ENCODE results near the gene SUGT1. TPM values are rescaled to one million over a fixed set of nuclear protein-coding genes. Genes with fewer than 3 reads are reported as not detected.

Gene SUGT1
- total RNA-seq, 1 experiment from 2014 or later: 132 TPM

DNA sequence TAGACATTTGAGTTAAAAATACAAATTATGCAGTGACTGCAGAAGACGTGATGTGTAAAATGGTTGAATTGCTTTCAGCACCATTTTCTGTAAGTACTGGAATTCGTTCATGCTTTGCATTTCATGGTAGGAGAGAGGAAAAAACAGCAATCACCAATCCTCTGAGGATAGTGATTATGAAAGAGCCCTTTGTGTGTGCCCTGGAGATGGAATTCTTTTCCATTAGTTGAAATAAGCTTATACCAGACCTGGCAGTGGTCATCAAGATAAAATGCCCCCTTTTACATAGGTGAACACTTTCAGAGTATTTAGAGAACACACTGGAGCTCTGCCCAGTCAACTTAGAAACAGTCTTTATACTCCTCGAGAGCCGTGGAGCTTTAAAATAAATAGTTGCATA lies 85.3 kb downstream of the SUGT1 start:
- Histone ChIP-seq H3K9me3 (ENCODE audit: low read depth, low read length, poor library complexity, severe bottlenecking) (no peaks in the 10 kb centered on the region), H3K27me3 (replicated peaks; ENCODE audit: insufficient read depth, low read depth, low read length, poor library complexity) (peaks cover 20% of the 10 kb centered on the region), H3K4me3 (ENCODE audit: low read depth, low read length, poor library complexity, severe bottlenecking) (no peak overlapping the region), H3K4me1 (ENCODE audit: insufficient read depth, low read length, poor library complexity, severe bottlenecking) (peaks cover 10% of the 10 kb centered on the region), H3K27ac (ENCODE audit: low read depth, low read length, poor library complexity, severe bottlenecking) (no peak overlapping the region), H3K36me3 (ENCODE audit: insufficient read depth, low read length, poor library complexity, severe bottlenecking) (no peaks in the 10 kb centered on the region)
- TF ChIP-seq, protein P1, sequence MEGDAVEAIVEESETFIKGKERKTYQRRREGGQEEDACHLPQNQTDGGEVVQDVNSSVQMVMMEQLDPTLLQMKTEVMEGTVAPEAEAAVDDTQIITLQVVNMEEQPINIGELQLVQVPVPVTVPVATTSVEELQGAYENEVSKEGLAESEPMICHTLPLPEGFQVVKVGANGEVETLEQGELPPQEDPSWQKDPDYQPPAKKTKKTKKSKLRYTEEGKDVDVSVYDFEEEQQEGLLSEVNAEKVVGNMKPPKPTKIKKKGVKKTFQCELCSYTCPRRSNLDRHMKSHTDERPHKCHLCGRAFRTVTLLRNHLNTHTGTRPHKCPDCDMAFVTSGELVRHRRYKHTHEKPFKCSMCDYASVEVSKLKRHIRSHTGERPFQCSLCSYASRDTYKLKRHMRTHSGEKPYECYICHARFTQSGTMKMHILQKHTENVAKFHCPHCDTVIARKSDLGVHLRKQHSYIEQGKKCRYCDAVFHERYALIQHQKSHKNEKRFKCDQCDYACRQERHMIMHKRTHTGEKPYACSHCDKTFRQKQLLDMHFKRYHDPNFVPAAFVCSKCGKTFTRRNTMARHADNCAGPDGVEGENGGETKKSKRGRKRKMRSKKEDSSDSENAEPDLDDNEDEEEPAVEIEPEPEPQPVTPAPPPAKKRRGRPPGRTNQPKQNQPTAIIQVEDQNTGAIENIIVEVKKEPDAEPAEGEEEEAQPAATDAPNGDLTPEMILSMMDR (conservative IDR thresholded peaks at IDR 0.05; ENCODE audit: low read depth, low read length): no peak
- no peak for TF ChIP-seq EZH2 (IDR thresholded peaks at IDR 0.05; ENCODE audit: borderline replicate concordance, low read depth, low read length, poor library complexity, severe bottlenecking)
- intact Hi-C loops (cut with micrococcal nuclease; ENCODE audit: unreplicated experiment): no loop called here
- ChIA-PET CTCF (no interaction called here), POLR2A (ENCODE audit: low non-redundant PET) (no interaction called here)
- no TSS peak for BruUV-seq (replicated peaks)
- no peak for DNase-seq (ENCODE audit: low spot score)

DNA sequence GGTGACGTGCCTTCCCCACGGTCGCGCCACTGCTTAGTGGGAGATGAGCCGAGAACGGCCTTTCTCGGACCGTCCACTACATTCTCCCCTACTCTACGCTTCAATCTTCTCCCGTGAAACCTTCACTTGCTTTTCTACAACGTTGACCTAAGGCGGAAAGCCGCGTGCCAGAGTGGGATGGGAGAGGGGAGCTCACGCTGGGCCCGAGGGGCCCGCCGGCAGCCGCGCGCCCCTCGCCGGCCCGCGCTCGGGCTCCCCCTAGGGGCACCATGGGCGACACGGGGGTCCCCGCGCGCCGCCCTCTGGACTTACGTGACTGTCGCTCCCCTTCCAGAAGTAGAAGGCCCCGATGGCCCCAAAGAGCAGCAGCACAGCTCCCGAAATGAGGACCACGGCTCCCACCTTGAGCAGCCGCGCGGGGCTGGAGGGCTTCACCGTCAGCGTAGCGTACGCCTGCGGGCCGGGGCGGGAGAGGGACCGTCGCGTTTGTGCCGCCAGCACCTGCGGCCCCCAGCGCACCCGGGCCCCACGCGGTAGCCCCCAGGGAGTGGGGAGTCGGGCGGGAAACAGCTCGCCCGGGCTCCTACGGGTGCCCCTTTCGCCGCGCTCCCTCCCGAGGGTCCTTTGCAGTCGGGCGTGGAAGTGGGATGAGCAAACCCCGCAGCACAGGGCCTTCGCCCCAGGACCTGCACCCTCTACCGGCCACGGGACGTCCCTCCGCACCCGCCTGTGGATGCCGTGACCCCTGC lies 86.3 kb downstream of the SUGT1 start:
- peaks cover 20% of the 10 kb centered on the region for H3K27me3 ChIP-seq (replicated peaks; ENCODE audit: insufficient read depth, low read depth, low read length, poor library complexity)
- peak; percentile 61 for DNase-seq (ENCODE audit: low spot score)
- H3K36me3 ChIP-seq (ENCODE audit: insufficient read depth, low read length, poor library complexity, severe bottlenecking): no peaks in the 10 kb centered on the region
- ChIA-PET CTCF (interaction anchor here (1.0 kb wide), 1 partner anchor 57 kb away, joined by 6 read pairs; no protein-coding TSS in a partner anchor), POLR2A (ENCODE audit: low non-redundant PET) (no interaction called here)
- intact Hi-C loops (cut with micrococcal nuclease; ENCODE audit: unreplicated experiment): no loop called here
- peaks cover 10% of the 10 kb centered on the region for H3K4me1 ChIP-seq (ENCODE audit: insufficient read depth, low read length, poor library complexity, severe bottlenecking)
- TF ChIP-seq EZH2 (IDR thresholded peaks at IDR 0.05; ENCODE audit: borderline replicate concordance, low read depth, low read length, poor library complexity, severe bottlenecking): no peak
- TF ChIP-seq, protein P1 (conservative IDR thresholded peaks at IDR 0.05; ENCODE audit: low read depth, low read length): peak; percentile 64
- no TSS peak for BruUV-seq (replicated peaks)
- H3K9me3 ChIP-seq (ENCODE audit: low read depth, low read length, poor library complexity, severe bottlenecking): no peaks in the 10 kb centered on the region
- peak overlapping the region; percentile 51 for H3K4me3 ChIP-seq (ENCODE audit: low read depth, low read length, poor library complexity, severe bottlenecking)
- no peak overlapping the region for H3K27ac ChIP-seq (ENCODE audit: low read depth, low read length, poor library complexity, severe bottlenecking)

DNA sequence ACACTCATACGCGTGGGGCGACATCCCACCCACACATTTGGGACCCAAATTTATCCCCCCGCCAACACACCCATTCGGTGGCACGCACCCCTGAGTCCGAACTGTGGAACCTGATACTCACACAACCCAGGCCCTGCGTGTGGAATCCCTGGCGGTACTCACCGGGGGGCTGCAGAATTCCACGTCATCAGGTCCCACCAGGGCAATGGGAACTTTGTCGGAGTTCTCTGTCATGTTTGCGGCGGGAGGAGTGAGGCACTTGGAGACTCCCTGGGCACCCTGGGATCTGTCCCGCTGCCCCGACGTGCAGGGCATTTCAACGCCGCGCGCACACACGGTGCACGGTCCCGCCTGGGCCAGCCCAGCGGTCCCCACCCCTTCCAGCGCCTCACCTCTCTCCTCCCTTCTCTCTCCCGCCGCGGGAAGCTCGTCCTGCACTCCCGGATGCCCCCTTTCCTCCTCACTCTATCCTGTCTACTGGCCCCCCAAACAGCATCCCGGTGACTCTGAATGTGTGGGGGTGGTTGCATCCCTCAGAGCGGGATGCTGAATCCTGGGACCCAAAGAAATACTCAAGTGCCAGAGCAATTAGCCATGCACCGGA lies 86.9 kb downstream of the SUGT1 start, which contains the start of gene CNMD:
CNMD (minus strand) TSS at position 353 of the 604 bp plus-strand sequence; CDS start at position 234, 119 bp downstream.
- DNase-seq (ENCODE audit: low spot score): no peak
- Histone ChIP-seq H3K27ac (ENCODE audit: low read depth, low read length, poor library complexity, severe bottlenecking) (no peak within 1 kb of the TSS), H3K4me3 (ENCODE audit: low read depth, low read length, poor library complexity, severe bottlenecking) (peak within 1 kb of the TSS; percentile 51), H3K36me3 (ENCODE audit: insufficient read depth, low read length, poor library complexity, severe bottlenecking) (no peaks in the 10 kb centered on the region), H3K4me1 (ENCODE audit: insufficient read depth, low read length, poor library complexity, severe bottlenecking) (peaks cover 10% of the 10 kb centered on the region), H3K27me3 (replicated peaks; ENCODE audit: insufficient read depth, low read depth, low read length, poor library complexity) (peaks cover 20% of the 10 kb centered on the region), H3K9me3 (ENCODE audit: low read depth, low read length, poor library complexity, severe bottlenecking) (no peaks in the 10 kb centered on the region)
- TF ChIP-seq, protein P1 (conservative IDR thresholded peaks at IDR 0.05; ENCODE audit: low read depth, low read length): no peak
- no peak for TF ChIP-seq EZH2 (IDR thresholded peaks at IDR 0.05; ENCODE audit: borderline replicate concordance, low read depth, low read length, poor library complexity, severe bottlenecking)
- BruUV-seq (replicated peaks): no TSS peak
- ChIA-PET POLR2A (ENCODE audit: low non-redundant PET) (no interaction called here), CTCF (no interaction called here)
- intact Hi-C loops (cut with micrococcal nuclease; ENCODE audit: unreplicated experiment): no loop called here
